VCaP (cell line): Measurements from ENCODE around the gene EIF2B2.

ENCODE experiments used
- H3K27ac ChIP-seq: fragments of 450-650 bp; 2 replicates; pipeline ENCODE4 v1.5.1; 2017
- CTCF ChIP-seq: fragments of 450-650 bp; conservative IDR thresholded peaks from 2 replicates; pipeline ENCODE4 v1.5.1; 2017; ENCODE audit warnings: mild to moderate bottlenecking, moderate library complexity

EIF2B2 gene

GRCh38 chr14:74963705-74964271, 38.9 kb upstream of the EIF2B2 start:
- no peak overlapping the region for H3K27ac ChIP-seq

GRCh38 chr14:74964787-74965485, 37.8 kb upstream of the EIF2B2 start:
- no peak overlapping the region for H3K27ac ChIP-seq
- no peak for TF ChIP-seq CTCF

More at GRCh38 chr14:74963705-74964271, 38.9 kb upstream of the EIF2B2 start:
- no peak for TF ChIP-seq CTCF

DNA sequence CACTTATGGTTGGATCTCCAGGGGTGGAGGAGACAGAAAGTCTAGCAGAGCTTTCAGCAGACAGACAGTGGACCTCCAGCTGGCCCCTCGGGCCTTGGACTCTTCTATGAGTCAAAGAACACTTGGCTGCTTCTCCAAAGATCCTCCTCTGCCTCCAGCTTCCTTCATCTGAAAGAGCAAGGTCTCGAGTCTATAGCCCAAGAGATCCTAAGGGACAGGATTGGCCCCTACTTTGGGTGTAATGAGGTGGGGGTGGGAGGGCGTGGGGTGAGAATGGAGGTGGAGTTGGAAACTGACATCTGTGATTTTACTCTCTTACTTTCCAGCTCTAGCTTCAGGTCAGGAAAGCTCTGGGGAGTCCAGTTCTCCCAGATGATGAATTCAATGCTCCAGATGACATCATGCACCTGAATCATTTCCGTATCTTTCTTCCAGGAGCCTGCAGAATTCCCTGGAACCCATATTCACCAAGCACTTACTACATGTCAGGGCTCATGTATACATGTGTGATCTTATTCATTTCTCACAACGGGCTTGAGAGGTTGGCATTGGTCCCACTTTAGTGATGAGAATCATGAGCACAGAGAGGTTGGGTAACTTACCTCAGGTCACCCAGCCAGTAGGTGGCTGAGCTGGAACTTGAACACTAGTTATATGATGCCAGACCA, 37.1 kb upstream of the EIF2B2 start:
- no peak overlapping the region for H3K27ac ChIP-seq

GRCh38 chr14:74968811-74969210, 33.9 kb upstream of the EIF2B2 start:
- TF ChIP-seq CTCF = no peak
- no peak overlapping the region for H3K27ac ChIP-seq

More for the DNA sequence above, 37.1 kb upstream of the EIF2B2 start:
- no peak for TF ChIP-seq CTCF

- H3K27ac ChIP-seq = no peak overlapping the region
- TF ChIP-seq CTCF = no peak
Observed at GRCh38 chr14:74973003-74973653, 29.6 kb upstream of the EIF2B2 start.

GRCh38 chr14:74973905-74974363, 28.8 kb upstream of the EIF2B2 start:
- TF ChIP-seq CTCF = no peak
- no peak overlapping the region for H3K27ac ChIP-seq
